Transverse colon (tissue), 4 donors: ENCODE measurements around the gene VPS13D. TPM values are rescaled to one million over a fixed set of nuclear protein-coding genes. Genes with fewer than 3 reads are reported as not detected.

Experiments
- DNase-seq: peaks from one replicate; pipeline ENCODE4 v3.0.0-alpha.2; 2019
- H3K27ac ChIP-seq, 4 donors: fragments of 200-600 bp; sonication (generic); 2 replicates each; pipeline ENCODE4 v1.5.1; 2016 to 2018; ENCODE audit warnings: inconsistent platforms in 4 of 4
- H3K27me3 ChIP-seq: fragments of 200-600 bp; sonication (generic); 2 replicates; pipeline ENCODE4 v1.5.1; 2017; ENCODE audit warnings: inconsistent platforms
- H3K36me3 ChIP-seq, 4 donors: fragments of 200-600 bp; sonication (generic); 2 replicates each; pipeline ENCODE4 v1.5.1; 2017 to 2019; ENCODE audit warnings: inconsistent platforms in 4 of 4
- H3K4me1 ChIP-seq, 4 donors: fragments of 200-600 bp; sonication (generic); 2 replicates each; pipeline ENCODE4 v1.5.1; 2017 to 2020; ENCODE audit warnings: inconsistent platforms in 4 of 4
- H3K4me3 ChIP-seq, 4 donors: fragments of 200-600 bp; sonication (generic); 1 replicate in 1 of 4; 2 replicates in 3 of 4; pipeline versions ENCODE4 v1.5.1 to v1.6.1; 2017 to 2019; ENCODE audit warnings: inconsistent platforms in 4 of 4
- H3K9me3 ChIP-seq, 2 donors: fragments of 200-600 bp; sonication (generic); 2 replicates each; pipeline ENCODE4 v1.5.1; 2017 to 2019; ENCODE audit warnings: inconsistent platforms in 2 of 2
- EP300 ChIP-seq: sonication (generic); formaldehyde crosslinking; IDR thresholded peaks from one replicate; pipeline ENCODE4 v1.6.1; 2017; ENCODE audit warnings: antibody characterized with exemption, low read depth
- POLR2A ChIP-seq: fragments of 450-650 bp; IDR thresholded peaks from one replicate; pipeline ENCODE4 v1.6.1; 2016; ENCODE audit warnings: antibody characterized with exemption, mild to moderate bottlenecking, moderate library complexity
- POLR2AphosphoS5 ChIP-seq, 3 donors: sonication (generic); formaldehyde crosslinking; IDR thresholded peaks; one replicate each; pipeline ENCODE4 v1.6.1; 2016; ENCODE audit warnings: antibody characterized with exemption in 3 of 3
- WGBS, 2 donors: methylation state at CpG; one replicate each; pipeline ENCODE4 v1.1.5; 2018; ENCODE audit warnings: low coverage in 1 of 2; 5-methylcytosine and 5-hydroxymethylcytosine counted together
- in situ Hi-C, 4 donors: fragments of 200-750 bp; cut with MboI; loops; one replicate each; pipeline versions ENCODE4 v1.15.0 to v1.15.1; 2017; ENCODE audit warnings: low sequenced_read_pairs in 3 of 4, low pct_ligation_motif_present in 1 of 4, low pct_unique_long_range_greater_than_20kb in 1 of 4
- intact Hi-C: fragments of 100-400 bp; cut with DNase I; formaldehyde crosslinking; loops from one replicate; pipeline ENCODE4 v1.15.1; 2023; ENCODE audit warnings: low total_unique reads
- total RNA-seq, 4 donors: library from RNA; depleted of rRNA; stranded (reverse); fragments of >200 nt; gene quantifications; one replicate each; pipeline ENCODE4 v1.1.0, GENCODE V29; 2016
- TF ChIP-seq, protein P1 (sequence below), 5 experiments: fragments of 200-600 bp in 3 of 5; fragments of 450-650 bp in 2 of 5; sonication (generic) in 3 of 5; IDR thresholded peaks; 1 replicate in 2 of 5; 2 replicates in 3 of 5; pipeline ENCODE4 v1.5.1; 2016 to 2017; ENCODE audit warnings: antibody characterized with exemption in 5 of 5, inconsistent platforms in 3 of 5, mild to moderate bottlenecking in 2 of 5, moderate library complexity in 1 of 5

VPS13D gene
- total RNA-seq, 4 donors from 2014 or later, result 101 to 136 (median 116) TPM

DNA sequence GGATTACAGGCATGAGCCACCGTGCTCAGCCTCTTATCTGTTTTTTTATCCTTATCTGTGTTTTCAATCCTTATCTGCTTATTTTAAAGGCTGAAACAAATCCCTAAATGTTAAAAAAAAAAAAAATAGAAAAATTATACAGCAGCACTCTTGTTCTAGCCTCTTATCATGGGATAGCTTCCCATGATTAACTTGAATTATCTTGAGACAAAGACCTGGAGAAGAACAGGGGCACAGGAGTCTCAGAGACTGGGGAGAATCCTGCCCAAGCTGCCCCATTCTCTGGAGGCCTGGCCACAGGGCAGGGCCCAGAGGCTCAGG lies 301.3 kb downstream of the VPS13D start:
- H3K4me3 ChIP-seq, result no peak overlapping the region
- intact Hi-C loops, result no loop called here
- in situ Hi-C loops, result no loop called here
- no peaks in the 10 kb centered on the region for H3K36me3 ChIP-seq
- peaks cover 7 to 33% (median 21%) of the 10 kb centered on the region in 4 donors for H3K4me1 ChIP-seq
- WGBS, 2 donors, result 33 to 54% methylated on average over 1 of the region's 1 CpG
- no peak for TF ChIP-seq POLR2AphosphoS5 (IDR thresholded peaks at IDR 0.05)
- no peak for TF ChIP-seq EP300
- no peak for TF ChIP-seq POLR2A
- TF ChIP-seq, protein P1, sequence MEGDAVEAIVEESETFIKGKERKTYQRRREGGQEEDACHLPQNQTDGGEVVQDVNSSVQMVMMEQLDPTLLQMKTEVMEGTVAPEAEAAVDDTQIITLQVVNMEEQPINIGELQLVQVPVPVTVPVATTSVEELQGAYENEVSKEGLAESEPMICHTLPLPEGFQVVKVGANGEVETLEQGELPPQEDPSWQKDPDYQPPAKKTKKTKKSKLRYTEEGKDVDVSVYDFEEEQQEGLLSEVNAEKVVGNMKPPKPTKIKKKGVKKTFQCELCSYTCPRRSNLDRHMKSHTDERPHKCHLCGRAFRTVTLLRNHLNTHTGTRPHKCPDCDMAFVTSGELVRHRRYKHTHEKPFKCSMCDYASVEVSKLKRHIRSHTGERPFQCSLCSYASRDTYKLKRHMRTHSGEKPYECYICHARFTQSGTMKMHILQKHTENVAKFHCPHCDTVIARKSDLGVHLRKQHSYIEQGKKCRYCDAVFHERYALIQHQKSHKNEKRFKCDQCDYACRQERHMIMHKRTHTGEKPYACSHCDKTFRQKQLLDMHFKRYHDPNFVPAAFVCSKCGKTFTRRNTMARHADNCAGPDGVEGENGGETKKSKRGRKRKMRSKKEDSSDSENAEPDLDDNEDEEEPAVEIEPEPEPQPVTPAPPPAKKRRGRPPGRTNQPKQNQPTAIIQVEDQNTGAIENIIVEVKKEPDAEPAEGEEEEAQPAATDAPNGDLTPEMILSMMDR (IDR thresholded peaks at IDR 0.05), result no peak
- peaks cover 0 to 4% of the 10 kb centered on the region in 2 donors for H3K9me3 ChIP-seq
- no peaks in the 10 kb centered on the region for H3K27me3 ChIP-seq
- DNase-seq, result no peak
- H3K27ac ChIP-seq, result no peak overlapping the region

DNA sequence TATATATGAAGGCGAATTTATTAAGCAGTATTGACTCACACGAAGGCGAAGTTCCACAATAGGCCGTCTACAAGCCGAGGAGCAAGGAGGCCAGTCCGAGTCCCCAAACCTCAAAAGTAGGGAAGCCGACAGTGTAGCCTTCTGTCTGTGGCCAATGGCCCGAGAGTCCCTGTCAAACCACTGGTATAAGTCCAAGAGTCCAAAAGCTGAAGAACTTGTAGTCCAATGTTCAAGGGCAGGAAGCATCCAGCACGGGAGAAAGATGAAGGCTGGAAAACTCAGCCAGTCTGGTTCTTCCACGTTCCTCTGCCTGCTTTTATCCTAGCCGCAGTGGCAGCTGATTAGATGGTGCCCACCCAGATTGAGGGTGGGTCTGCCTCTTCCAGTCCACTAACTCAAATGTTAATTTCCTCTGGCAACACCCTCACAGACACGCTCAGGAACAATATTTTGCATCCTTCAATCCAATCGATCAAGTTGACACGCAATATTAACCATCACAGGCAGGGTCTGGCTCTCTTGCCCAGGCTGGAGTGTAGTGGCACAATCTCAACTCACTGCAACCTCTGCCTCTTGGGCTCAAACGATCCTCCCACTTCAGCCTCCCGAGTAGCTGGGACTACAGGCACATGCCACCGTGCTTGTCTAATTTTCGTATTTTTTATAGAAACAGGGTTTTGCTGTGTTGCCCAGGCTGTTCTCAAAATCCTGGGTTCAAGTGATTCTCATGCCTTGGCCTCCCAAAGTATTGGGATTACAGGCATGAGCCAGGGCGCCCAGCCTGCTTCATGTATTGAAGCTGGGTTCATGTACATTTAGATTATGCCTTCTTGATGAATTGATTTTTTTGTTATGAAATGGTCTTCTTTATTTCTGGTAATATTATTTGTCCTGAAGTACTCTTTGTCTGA lies 302.8 kb downstream of the VPS13D start:
- 88 to 90% methylated on average over 9 to 19 of the region's 19 CpGs for WGBS, 2 donors
- intact Hi-C loops (no loop called here), in situ Hi-C loops (no loop called here)
- TF ChIP-seq, protein P1 (IDR thresholded peaks at IDR 0.05), result no peak
- TF ChIP-seq POLR2A (no peak), EP300 (no peak), POLR2AphosphoS5 (IDR thresholded peaks at IDR 0.05) (no peak)
- Histone ChIP-seq H3K27me3 (no peaks in the 10 kb centered on the region), H3K9me3 (peaks cover 0 to 4% of the 10 kb centered on the region in 2 donors), H3K27ac (no peak overlapping the region), H3K4me3 (no peak overlapping the region), H3K36me3 (no peaks in the 10 kb centered on the region), H3K4me1 (peaks cover 6 to 26% (median 19%) of the 10 kb centered on the region in 4 donors)
- DNase-seq, result no peak

DNA sequence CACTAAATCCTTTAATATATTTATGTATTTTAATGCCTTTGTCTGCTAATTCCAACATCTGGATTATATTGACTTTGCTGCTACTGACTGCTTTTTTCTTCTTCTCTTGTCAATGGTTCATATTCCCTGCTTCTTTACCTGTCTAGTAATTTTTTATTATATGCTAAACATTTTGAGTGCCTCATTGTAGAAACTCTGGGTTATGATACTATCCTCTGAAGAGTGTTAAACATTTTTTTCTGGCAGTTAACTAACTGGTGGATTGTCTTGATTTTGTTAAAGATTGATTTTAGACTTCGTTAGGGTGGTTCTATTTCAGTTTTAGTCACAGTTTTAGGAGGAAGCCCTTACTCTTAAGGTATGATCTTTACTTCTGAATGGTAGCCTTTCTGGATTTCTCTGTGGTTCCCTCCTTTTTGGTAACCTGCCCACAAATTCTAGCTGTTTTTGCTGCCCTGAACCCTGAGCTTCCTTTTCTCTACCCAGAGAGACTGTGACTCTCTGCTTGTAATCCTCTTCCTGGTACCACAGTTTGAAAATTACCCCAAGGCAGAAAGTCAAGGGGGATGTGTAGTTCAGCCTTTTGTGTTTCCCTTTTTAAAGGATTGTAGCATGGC lies 306.3 kb downstream of the VPS13D start:
- DNase-seq, result no peak
- TF ChIP-seq EP300 (no peak), POLR2AphosphoS5 (IDR thresholded peaks at IDR 0.05) (no peak), POLR2A (no peak)
- TF ChIP-seq, protein P1 (IDR thresholded peaks at IDR 0.05), result no peak
- H3K4me3 ChIP-seq, result no peak overlapping the region
- peaks cover 0 to 4% of the 10 kb centered on the region in 2 donors for H3K9me3 ChIP-seq
- 66 to 82% methylated on average over 1 of the region's 1 CpG for WGBS, 2 donors
- no peak overlapping the region for H3K27ac ChIP-seq
- intact Hi-C loops (no loop called here), in situ Hi-C loops (no loop called here)
- H3K27me3 ChIP-seq, result no peaks in the 10 kb centered on the region
- H3K4me1 ChIP-seq, result peaks cover 3 to 11% (median 9%) of the 10 kb centered on the region in 4 donors
- no peaks in the 10 kb centered on the region for H3K36me3 ChIP-seq

DNA sequence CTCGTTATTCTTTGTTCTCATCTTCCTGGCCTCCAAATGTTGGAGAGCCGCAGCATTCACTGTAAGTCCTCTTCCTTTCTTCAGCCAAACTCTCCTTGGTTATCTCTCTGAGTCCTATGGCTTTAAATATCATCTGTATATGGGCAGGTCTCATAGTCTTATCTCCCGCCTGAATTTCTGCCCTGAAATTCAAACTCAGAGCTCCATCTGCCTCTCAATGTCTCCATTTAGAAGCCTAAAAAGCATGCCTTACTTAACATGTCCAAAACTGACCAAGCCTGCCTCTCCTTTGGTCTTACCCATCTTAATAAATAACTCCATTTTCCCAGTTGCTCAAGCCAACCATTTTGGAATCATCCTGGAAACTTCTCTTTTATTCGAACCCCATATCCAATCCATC lies 307.5 kb downstream of the VPS13D start:
- Histone ChIP-seq H3K4me3 (no peak overlapping the region), H3K36me3 (no peaks in the 10 kb centered on the region), H3K27ac (no peak overlapping the region), H3K27me3 (no peaks in the 10 kb centered on the region), H3K4me1 (peaks cover 3 to 14% (median 10%) of the 10 kb centered on the region in 4 donors), H3K9me3 (peaks cover 0 to 4% of the 10 kb centered on the region in 2 donors)
- in situ Hi-C loops, result no loop called here
- TF ChIP-seq EP300 (no peak), POLR2A (no peak), POLR2AphosphoS5 (IDR thresholded peaks at IDR 0.05) (no peak)
- TF ChIP-seq, protein P1 (IDR thresholded peaks at IDR 0.05), result no peak
- intact Hi-C loops, result no loop called here
- 88 to 89% methylated on average over 4 of the region's 4 CpGs for WGBS, 2 donors
- DNase-seq, result no peak
